ENCODE data around the gene AGMO.

DNA sequence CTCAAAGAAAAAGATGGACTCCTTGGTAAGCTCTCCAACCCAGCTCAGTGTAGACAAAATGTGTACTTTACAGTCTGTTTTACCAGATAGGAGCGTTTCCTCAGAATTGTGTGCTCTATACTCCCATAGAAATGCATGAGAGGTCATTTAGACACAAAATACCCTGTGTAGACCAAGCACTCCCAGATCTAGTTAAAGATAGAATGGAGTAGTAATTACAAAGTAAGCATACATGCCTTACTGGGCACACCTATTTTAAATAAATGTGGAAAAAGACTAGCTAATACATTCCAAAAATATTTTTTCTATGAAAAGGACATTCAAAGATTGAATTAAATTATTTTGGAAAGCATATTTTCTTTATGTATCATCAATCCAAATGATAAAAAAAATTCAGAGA, 387.3 kb downstream of the AGMO start:
- TF ChIP-seq, protein P1, sequence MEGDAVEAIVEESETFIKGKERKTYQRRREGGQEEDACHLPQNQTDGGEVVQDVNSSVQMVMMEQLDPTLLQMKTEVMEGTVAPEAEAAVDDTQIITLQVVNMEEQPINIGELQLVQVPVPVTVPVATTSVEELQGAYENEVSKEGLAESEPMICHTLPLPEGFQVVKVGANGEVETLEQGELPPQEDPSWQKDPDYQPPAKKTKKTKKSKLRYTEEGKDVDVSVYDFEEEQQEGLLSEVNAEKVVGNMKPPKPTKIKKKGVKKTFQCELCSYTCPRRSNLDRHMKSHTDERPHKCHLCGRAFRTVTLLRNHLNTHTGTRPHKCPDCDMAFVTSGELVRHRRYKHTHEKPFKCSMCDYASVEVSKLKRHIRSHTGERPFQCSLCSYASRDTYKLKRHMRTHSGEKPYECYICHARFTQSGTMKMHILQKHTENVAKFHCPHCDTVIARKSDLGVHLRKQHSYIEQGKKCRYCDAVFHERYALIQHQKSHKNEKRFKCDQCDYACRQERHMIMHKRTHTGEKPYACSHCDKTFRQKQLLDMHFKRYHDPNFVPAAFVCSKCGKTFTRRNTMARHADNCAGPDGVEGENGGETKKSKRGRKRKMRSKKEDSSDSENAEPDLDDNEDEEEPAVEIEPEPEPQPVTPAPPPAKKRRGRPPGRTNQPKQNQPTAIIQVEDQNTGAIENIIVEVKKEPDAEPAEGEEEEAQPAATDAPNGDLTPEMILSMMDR (IDR thresholded peaks at IDR 0.05) = no peak
- TF ChIP-seq, protein P2, sequence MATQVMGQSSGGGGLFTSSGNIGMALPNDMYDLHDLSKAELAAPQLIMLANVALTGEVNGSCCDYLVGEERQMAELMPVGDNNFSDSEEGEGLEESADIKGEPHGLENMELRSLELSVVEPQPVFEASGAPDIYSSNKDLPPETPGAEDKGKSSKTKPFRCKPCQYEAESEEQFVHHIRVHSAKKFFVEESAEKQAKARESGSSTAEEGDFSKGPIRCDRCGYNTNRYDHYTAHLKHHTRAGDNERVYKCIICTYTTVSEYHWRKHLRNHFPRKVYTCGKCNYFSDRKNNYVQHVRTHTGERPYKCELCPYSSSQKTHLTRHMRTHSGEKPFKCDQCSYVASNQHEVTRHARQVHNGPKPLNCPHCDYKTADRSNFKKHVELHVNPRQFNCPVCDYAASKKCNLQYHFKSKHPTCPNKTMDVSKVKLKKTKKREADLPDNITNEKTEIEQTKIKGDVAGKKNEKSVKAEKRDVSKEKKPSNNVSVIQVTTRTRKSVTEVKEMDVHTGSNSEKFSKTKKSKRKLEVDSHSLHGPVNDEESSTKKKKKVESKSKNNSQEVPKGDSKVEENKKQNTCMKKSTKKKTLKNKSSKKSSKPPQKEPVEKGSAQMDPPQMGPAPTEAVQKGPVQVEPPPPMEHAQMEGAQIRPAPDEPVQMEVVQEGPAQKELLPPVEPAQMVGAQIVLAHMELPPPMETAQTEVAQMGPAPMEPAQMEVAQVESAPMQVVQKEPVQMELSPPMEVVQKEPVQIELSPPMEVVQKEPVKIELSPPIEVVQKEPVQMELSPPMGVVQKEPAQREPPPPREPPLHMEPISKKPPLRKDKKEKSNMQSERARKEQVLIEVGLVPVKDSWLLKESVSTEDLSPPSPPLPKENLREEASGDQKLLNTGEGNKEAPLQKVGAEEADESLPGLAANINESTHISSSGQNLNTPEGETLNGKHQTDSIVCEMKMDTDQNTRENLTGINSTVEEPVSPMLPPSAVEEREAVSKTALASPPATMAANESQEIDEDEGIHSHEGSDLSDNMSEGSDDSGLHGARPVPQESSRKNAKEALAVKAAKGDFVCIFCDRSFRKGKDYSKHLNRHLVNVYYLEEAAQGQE (IDR thresholded peaks at IDR 0.05; ENCODE audit: insufficient read depth in 1 of 2, low read depth in 2 of 2, low read length in 1 of 2) = no peak
- TF ChIP-seq POLR2AphosphoS5 (IDR thresholded peaks at IDR 0.05; ENCODE audit: low read depth, low read length) = no peak
- TF ChIP-seq SIN3A (IDR thresholded peaks at IDR 0.05; ENCODE audit: borderline replicate concordance, insufficient read depth, low read depth, low read length) = no peak

Measured in Panc1 (cell line).